Mononuclear cell (primary cell): ENCODE measurements around the gene AK6. TPM values are rescaled to one million over a fixed set of nuclear protein-coding genes. Genes with fewer than 3 reads are reported as not detected.
"Not testable (repeated sequence)": the region's sequence is repeated elsewhere in the genome, so short reads cannot be mapped to it uniquely, and the experiment has no call there.

Experiments
- H3K27me3 ChIP-seq: 2 replicates; pipeline ENCODE4 v1.6.0; 2011; ENCODE audit warnings: low read length, control low read depth; ENCODE audit not compliant: insufficient read depth
- H3K4me1 ChIP-seq: 2 replicates; pipeline ENCODE4 v1.5.1; 2011; ENCODE audit warnings: mild to moderate bottlenecking, low read length, control low read depth; ENCODE audit not compliant: insufficient read depth
- H3K4me3 ChIP-seq: 2 replicates; pipeline ENCODE4 v1.5.1; 2011; ENCODE audit warnings: mild to moderate bottlenecking, low read length, moderate library complexity
- H3K9me3 ChIP-seq: 2 replicates; pipeline ENCODE4 v1.5.1; 2011; ENCODE audit warnings: low read depth, mild to moderate bottlenecking, control low read depth, low read length
- total RNA-seq: library from RNA; depleted of rRNA; stranded (reverse); fragments of >200 nt; gene quantifications from one replicate; pipeline ENCODE4 v1.2.3, GENCODE V29; 2012

Gene AK6
- total RNA-seq, result 19.0 TPM

DNA sequence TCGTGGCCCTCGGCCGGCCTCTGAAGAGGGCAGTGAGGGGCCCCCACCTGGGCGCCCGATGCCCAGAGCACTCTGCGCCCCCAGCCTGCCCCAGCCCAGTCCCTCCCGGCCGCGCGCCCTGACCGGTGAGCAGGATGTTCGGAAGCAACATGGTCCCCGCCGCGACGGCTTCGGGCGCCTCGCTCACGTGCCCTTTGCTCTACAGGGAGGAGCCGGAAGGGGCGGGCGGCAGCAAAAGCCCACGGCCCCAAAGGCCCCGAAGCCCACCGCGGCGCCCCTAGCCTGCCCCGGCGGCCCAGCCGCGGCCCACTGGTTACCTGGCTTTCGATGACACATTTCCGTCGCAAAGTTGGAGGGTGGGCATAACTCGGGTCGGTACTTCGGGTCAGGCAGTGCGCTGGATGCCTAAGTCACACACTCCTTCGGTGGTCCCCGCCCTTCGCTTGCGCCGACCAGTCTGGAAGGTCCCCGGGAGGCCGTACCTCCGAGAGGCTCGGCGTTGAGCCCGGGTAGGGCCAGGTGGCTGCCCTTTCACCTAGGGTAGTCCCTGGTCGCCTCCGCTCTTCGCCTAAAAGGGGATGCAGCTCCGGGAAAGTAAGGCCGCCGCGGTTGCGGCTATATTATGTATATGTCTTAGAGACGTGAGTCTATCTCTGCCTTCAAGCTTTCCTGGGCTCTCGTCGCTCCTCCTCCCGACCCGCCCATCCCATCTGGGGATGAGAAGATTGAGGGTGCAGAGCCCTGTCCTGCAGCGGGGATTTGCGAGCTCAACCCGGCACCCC is at the start of gene AK6, which contains the start of the genes RAD17 and TAF9:
TSS of gene AK6 (minus strand) at position 181 of the 782 bp plus-strand sequence. CDS start at position 151, 30 bp downstream.
TSS of gene RAD17 (plus strand) at position 479 of the 782 bp plus-strand sequence. CDS start 2,391 bp downstream, outside the sequence.
TSS of gene TAF9 (minus strand) at position 181 of the 782 bp plus-strand sequence. CDS start 3,783 bp downstream, outside the sequence.
- Histone ChIP-seq H3K4me3 (peak within 1 kb of the TSS; percentile 87), H3K4me1 (peaks cover 24% of the 10 kb centered on the region), H3K9me3 (no peaks in the 10 kb centered on the region), H3K27me3 (no peaks in the 10 kb centered on the region)

DNA sequence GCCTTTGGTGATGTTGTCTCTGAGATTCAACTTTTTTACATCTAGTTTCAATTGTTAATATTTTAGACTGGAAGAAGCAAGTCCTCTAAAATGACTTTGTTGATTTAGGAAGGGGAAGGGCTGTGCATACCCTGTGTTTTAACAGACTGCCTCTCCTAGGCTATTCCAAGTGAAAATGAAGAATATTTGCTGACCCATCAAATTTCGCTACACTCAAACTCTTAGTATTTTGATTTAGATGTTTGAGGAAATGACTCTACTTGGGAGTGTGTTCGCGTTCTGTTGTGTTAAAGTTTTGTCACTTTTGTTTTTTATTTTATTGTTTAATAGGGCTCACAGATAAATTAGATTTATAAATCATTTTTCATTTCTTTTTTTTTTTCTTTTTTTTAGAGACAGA is 49.2 kb upstream of the AK6 start:
- no peak overlapping the region for H3K4me3 ChIP-seq

DNA sequence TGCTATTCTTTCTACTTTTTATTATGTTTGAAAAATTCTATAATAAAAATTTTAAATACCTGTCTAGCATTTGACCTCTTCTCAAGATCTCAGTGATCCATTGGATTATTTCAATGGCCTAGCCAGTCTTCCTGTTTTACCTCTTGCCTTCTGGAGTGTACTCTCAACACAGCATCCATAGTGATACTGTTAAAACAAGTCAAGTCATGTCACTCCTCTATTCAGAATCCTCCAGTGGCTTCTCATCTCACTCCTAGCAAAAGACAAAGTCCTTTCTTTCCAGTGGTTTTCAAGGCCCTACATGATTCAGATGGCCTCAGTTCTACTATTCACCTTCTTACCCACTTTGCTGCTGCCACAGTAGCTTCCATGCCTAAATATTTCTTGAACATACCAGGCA is 47.4 kb upstream of the AK6 start:
- H3K9me3 ChIP-seq, result no peaks in the 10 kb centered on the region
- H3K4me1 ChIP-seq, result peaks cover 9% of the 10 kb centered on the region
- no peak overlapping the region for H3K4me3 ChIP-seq
- no peaks in the 10 kb centered on the region for H3K27me3 ChIP-seq

More for the DNA sequence above, 49.2 kb upstream of the AK6 start:
- Histone ChIP-seq H3K9me3 (no peaks in the 10 kb centered on the region), H3K27me3 (no peaks in the 10 kb centered on the region), H3K4me1 (peaks cover 9% of the 10 kb centered on the region)

DNA sequence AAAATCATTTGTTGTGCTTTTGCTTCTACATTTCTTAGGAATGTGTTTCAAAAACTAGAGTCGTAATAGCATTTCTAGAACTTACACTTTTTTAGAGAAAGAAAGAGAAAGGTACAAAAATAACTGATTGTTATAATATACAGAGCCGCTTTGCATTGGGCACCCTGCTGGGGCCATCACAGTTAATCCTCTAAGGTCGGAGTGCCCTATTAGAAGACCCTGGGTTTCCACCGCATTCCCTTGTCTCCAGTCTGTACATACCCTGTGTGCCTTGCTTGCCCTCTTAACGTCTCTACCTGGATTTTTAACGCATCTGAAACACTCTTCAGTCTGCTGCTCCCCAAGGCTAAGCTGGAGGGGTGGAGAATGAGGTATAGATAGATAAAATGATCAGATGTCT is 46.9 kb upstream of the AK6 start:
- H3K27me3 ChIP-seq, result no peaks in the 10 kb centered on the region
- peaks cover 9% of the 10 kb centered on the region for H3K4me1 ChIP-seq
- H3K9me3 ChIP-seq, result no peaks in the 10 kb centered on the region
- no peak overlapping the region for H3K4me3 ChIP-seq

DNA sequence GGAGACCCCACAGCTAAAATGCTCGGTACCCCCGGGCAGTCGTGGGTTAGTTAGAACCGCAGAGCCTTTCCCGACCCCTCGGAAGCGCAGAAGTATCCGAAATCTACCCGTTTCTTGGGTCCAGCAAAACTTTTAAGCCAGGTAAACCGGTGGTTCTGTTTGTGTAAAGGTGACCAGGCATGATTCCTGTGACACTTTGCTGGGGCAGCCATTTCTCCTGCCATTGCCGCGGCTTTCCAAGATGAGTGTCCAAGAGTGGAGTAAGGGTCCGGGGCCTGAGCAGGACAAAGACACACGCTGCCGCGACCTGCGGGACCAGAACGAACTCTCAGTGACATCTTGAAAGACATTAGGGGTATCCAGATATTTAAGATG is 46.3 kb upstream of the AK6 start:
- no peaks in the 10 kb centered on the region for H3K9me3 ChIP-seq
- H3K4me3 ChIP-seq, result peak overlapping the region; percentile 46
- H3K27me3 ChIP-seq, result no peaks in the 10 kb centered on the region
- peaks cover 9% of the 10 kb centered on the region for H3K4me1 ChIP-seq

DNA sequence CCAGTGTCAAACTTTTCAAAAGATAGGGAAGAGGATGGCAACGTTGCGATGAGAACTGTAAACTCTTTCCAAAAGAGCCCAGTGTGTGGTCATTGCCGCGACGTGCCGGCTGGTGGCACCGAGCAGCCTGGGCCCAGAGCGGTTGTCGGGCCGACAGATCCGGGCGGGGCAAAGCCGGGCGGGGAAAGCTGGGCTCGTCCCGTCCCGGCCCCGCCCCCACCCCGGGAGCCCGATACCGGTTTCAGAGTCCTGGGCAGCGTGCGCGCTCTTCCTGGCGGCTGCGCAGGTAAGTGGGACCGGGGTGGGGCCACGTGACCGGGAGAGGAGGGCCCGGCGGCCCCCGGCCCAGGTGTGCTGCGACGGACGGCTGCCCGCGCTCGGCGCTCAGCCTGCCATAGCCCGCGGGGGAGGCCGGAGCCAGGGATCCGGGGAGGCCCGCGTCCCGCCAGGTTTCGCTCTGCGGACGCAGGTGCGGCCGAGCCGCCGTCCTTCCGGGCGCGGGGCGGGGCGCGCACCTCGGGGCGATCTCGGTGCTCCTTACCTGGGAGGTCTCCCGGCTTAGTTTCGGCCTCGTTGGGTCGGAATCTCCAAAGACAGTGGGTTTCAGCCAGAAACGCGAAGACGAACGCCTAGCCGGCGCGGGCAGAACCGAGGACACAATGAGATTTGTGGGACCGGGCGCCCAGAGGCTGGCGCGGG is 45.7 kb upstream of the AK6 start, which contains the start of gene MARVELD2:
TSS of gene MARVELD2 (plus strand) at position 232 of the 699 bp plus-strand sequence. CDS start 4,270 bp downstream, outside the sequence.
- H3K4me3 ChIP-seq, result peak within 1 kb of the TSS; percentile 46
- no peaks in the 10 kb centered on the region for H3K9me3 ChIP-seq

DNA sequence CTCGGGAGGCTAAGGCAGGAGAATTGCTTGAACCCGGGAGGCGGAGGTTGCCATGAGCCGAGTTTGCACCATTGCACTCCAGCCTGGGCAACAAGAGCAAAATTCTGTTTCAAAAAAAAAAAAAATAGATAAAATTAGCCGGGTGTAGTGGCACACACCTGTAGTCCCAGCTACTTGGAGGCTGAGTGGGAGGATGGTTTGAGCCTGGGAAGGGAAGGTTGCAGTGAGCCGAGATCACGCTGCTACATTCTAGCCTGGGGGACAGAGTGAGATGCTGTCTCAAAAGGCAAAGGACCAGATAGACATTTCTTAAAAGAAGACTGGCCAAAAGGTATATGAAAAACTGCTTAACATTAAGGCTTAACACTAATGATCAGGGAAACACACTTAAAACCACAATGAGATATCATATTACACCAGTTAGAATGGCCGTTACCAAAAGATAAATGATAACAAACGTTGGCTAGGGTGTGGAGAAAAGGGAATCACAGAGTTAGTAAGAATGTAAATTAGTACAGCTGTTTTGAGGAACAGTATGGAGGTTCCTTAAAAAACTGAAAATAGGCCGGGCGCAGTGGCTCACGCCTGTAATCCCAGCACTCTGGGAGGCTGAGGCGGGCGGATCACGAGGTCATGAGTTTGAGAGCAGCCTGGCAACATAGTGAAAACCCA is 35.5 kb upstream of the AK6 start:
- no peaks in the 10 kb centered on the region for H3K4me1 ChIP-seq
- no peak overlapping the region for H3K4me3 ChIP-seq
- no peaks in the 10 kb centered on the region for H3K27me3 ChIP-seq
- H3K9me3 ChIP-seq, result no peaks in the 10 kb centered on the region

More for the DNA sequence above, 45.7 kb upstream of the AK6 start, which contains the start of gene MARVELD2:
- Histone ChIP-seq H3K27me3 (no peaks in the 10 kb centered on the region), H3K4me1 (peaks cover 9% of the 10 kb centered on the region)

DNA sequence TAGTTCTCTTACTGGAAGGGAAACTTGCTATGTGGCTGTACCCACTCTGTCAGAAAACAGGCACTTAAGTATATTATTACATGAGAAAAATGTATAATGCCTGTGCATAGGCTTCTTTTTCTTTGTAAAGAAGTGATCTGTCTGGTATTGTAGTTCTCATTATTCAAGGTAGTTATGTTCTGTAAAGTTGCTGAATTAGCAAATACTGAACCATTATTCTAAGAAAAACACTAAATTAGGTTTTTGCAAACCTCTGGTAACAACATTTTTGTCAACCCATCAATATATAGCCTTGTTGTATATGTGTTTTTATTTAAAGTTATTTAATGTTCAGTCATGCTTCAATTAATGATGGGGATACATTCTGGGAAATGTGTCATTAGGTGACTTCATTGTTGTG is 9.1 kb upstream of the AK6 start:
- no peaks in the 10 kb centered on the region for H3K27me3 ChIP-seq

DNA sequence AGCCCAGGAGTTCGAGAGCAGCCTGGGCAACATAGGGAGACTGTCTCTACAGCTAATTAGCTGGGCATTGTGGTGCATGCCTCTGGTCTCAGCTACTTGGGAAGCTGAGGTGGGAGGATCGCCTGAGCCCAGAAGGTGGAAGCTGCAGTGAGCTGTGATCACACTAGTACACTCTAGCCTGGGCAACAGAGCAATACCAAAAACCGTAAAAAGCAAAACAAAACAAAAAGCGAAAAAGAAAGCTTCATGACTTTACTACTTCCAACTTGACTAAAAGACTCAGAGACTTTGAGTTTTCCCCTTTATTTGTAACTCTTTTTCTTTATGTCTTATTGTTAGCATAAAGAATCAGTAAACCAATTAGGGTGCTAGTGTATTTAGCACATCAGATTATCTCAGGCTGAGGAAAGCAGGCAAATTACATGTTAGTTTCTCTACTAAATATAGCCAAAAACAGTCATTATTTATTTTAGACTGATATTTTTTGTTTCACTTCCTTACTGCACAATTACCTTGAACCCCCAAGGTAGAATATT is 5.7 kb upstream of the AK6 start:
- Histone ChIP-seq H3K4me1 (peaks cover 7% of the 10 kb centered on the region), H3K27me3 (no peaks in the 10 kb centered on the region), H3K9me3 (no peaks in the 10 kb centered on the region), H3K4me3 (no peak overlapping the region)

More for the DNA sequence above, 9.1 kb upstream of the AK6 start:
- Histone ChIP-seq H3K9me3 (no peaks in the 10 kb centered on the region), H3K4me1 (no peaks in the 10 kb centered on the region), H3K4me3 (no peak overlapping the region)

DNA sequence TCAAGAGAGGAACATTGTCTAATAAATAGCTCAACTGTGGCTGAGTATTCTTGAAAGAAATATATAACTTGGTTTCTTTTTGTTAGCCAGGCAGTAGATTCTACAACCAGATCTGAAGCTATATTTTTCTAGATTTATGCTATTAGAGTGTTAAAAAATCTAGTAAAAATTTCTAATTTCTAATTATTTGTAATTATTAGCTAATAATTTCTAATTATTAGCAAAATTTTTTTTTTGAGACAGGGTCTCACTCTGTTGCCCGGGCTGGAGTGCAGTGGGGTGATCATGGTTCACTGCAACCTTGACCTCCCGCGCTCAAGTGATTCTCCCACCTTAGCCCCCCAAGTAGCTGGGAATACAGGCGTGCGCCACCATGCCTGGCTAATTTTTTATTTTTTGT is 3.1 kb upstream of the AK6 start:
- Histone ChIP-seq H3K27me3 (no peaks in the 10 kb centered on the region), H3K9me3 (no peaks in the 10 kb centered on the region), H3K4me1 (peaks cover 20% of the 10 kb centered on the region), H3K4me3 (no peak overlapping the region)

DNA sequence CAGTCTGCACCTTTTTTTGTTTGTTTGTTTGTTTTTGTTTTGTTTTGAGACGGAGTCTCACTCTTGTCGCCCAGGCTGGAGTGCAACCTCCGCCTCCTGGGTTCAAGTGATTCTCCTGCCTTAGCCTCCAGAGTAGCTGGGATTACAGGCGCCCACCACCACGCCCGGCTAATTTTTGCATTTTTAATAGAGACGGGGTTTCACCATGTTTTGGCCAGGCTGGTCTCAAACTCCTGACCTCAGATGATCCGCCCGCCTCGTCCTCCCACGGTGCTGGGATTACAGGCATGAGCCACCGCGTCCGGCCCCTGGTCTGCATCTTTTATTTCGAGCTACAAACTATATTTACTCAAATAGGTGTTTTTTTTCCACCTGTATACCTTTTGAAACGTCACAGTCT is 1.0 kb upstream of the AK6 start:
- Histone ChIP-seq H3K4me3 (peak overlapping the region; percentile 87), H3K4me1 (peaks cover 24% of the 10 kb centered on the region)
- not testable (repeated sequence) for H3K27me3 ChIP-seq, H3K9me3 ChIP-seq

DNA sequence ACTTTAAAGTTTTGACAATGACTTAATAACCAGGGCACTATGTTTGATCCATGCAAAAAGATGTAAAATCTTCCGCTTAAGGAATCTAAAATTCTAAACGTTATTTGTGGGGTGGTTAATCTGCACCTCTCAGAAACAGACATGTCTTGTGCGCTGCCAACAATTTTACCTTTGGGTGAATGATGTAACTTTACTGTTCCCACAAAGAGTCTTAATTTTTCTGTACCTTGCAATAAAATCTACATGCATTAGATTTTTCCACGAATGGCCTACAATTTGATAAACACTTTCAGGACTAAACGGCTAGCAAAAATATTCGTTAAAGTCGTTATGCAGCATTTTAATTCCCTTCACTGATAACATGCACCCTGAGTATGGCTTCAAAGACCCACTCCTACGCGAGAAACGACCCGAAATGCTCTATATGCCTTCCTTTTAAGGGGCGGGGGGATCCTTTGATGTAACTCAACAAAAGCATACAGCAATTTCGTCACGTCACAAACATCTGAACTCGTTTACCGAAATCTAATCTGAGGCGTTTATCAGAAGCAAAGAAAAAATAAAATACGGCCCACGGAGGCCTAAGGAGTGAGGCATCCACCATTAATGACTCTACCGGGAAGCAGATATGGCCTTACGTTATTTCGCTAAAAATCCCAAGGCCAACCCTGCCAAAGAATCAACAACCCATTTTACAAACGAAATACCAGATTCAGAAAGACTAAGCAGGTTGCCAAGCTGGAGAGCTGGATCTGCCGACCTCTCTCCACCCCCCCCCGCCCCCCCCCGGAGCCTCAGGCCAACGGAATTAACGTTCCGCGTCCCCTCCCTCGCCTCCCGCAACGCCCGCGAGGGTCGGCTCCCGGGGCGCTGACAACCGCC is 621 bp downstream of the AK6 start:
- peaks cover 24% of the 10 kb centered on the region for H3K4me1 ChIP-seq
- H3K27me3 ChIP-seq, result no peaks in the 10 kb centered on the region
- peak overlapping the region; percentile 87 for H3K4me3 ChIP-seq
- no peaks in the 10 kb centered on the region for H3K9me3 ChIP-seq

DNA sequence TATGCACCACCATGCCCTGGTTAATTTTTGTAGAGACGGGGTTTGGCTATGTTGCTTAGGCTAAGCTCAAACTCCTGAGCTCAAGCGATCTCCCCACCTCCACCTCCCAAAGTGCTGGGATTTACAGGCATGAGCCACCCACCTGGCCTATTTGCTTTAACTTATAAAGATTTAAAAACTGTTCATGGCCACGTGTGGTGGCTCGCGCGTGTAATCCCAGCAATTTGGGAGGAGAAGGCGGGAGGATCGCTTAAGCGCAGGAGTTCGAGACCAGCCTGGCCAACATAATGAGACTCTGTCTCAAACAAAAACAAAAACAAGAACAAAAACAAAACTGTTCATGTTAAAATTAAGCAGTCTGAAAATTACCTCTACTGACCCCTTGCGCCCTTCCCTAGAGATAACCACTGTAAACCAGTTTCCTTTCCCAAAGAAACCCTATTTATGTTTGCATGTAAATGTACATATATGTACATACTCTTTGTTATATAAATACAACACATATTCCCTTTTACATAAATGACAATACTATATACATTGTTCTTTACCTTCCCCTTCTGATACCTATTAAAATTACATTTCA is 1.5 kb downstream of the AK6 start:
- H3K4me3 ChIP-seq, result no peak overlapping the region

DNA sequence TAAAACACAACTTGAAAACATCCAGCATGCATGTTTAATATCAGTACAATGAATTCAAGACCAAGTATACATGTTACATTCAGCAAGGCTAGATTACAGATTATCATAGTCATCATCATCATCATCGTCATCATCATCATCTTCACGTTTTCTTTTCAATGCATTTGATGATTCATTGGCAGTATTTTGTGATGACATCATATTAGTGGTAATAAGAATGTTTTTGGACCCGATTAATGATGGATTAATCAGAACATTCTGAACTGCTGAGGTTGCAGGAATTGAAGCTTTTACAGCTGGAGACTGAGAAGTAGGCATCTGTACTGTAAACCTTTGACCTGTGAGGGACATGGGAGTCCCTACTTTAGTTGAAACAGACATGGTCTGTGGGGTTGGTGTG is 4.5 kb downstream of the AK6 start:
- Histone ChIP-seq H3K27me3 (no peaks in the 10 kb centered on the region), H3K9me3 (no peaks in the 10 kb centered on the region), H3K4me3 (no peak overlapping the region), H3K4me1 (peaks cover 15% of the 10 kb centered on the region)

More for the DNA sequence above, 1.5 kb downstream of the AK6 start:
- H3K9me3 ChIP-seq, result no peaks in the 10 kb centered on the region
- peaks cover 24% of the 10 kb centered on the region for H3K4me1 ChIP-seq
- no peaks in the 10 kb centered on the region for H3K27me3 ChIP-seq
